HG02588 (cell line): Measurements from ENCODE around the gene MAML2.

Source experiments
- ATAC-seq: cut with Tn5 transposase; IDR thresholded peaks from one replicate; pipeline ENCODE4 v1.9.1; 2021; ENCODE audit warnings: mild to moderate bottlenecking, moderate library complexity; ENCODE audit not compliant: unreplicated experiment

The MAML2 gene

GRCh38 chr11:96054870-96055705, 287.9 kb downstream of the MAML2 start:
- no peak for ATAC-seq

- ATAC-seq = no peak
Observed at GRCh38 chr11:96052921-96053651, 289.9 kb downstream of the MAML2 start.

DNA sequence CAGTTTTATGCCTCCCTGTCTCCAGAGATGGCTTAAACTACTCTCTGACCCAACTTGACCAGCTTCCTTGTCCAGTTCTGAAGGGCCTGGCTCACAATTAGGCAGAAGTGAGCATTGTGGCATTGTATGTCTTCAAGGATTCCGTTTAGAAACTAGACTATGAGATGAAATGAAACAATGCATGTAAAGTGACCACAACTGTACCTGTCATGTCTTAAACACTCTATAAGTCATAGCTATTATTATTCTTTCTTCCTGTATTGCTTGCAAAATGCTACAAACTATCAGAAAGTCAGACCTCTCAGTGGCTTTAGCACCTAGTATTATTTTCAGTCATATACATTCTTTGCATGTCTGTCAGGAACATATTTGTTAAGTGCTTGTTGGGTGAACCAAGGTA, 291.2 kb downstream of the MAML2 start:
- peak; percentile 94 for ATAC-seq

DNA sequence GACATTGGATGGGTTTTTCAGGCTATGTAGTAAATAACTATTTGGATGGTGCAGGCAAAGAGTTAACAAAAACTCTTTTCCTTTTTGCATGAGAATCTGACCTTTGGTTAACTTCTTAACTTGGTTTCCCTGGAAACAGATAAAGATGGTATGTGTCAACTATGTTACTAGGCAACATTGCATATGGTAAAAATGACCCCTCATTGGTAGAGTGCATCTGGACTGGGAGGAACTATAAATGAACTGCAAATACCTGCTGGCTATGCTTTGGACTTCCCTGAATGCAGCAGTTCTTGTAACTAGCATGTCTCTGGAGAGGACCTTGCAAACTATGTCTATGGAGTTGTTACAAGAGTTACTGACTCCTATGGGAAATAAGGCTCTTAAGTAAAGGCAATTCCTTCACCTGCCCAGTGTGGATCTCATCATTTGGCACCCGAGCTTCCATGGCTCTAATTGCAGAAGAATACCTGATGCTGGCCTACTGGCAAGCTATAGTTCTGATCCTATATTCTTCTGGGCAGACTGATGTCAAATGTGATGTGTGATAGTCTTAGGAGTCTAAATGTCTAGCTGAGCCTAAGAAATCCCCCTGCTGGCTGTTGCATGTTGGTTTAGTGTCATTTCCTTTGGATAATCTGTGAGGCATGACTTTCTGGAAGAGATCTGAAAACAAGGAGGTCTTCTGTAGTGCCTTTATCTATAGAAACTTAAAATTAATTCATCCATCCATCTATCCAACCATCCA, 292.4 kb downstream of the MAML2 start:
- ATAC-seq = no peak

- ATAC-seq = no peak
Observed at GRCh38 chr11:96049426-96049825, 293.6 kb downstream of the MAML2 start.

DNA sequence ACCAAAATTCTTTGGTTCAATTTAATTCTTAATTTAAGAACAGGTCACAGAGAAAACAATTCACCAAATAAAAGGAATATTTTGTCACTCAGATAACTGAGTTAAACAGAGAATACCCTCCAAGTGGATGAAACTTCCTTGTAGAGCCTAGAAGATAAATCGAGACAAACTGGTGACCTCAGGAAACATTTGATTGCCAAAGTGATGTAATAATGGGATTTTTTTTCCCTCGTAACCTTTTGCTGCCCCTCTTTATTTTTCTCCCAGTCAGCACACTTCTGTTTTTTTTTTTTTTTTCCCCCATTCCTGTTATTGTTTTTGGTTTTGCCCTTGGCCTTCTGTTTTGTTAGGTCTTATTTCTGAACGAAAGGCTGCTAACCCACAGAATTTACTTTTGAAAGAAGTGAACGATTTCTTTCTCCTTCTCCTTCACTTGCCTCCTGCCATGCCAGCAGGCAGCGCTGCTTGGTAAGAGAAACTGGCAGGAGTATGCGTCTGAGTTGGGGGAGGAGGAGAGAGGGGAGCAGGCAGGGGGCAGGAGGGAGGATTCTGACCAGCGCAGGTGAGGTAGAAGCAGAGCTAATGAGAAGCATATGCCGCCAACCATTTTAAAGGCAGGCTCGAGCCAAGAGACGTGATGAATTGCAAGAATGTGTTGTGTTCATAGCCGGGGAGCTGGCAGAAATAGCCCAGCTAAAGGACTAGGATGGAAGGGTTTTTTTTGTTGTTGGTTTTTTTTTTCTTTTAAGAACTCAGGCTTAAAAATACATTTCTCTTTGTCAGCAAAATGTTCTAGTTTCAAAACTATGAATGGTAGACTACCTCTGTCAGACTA, 297.2 kb downstream of the MAML2 start:
- no peak for ATAC-seq

GRCh38 chr11:96044747-96045146, 298.2 kb downstream of the MAML2 start:
- ATAC-seq = no peak

- no peak for ATAC-seq
Observed at GRCh38 chr11:96044311-96044710, 298.7 kb downstream of the MAML2 start.

GRCh38 chr11:96043291-96043690, 299.7 kb downstream of the MAML2 start:
- no peak for ATAC-seq

GRCh38 chr11:96038046-96038445, 304.9 kb downstream of the MAML2 start:
- ATAC-seq = no peak

GRCh38 chr11:96037405-96037949, 305.5 kb downstream of the MAML2 start:
- ATAC-seq = no peak

DNA sequence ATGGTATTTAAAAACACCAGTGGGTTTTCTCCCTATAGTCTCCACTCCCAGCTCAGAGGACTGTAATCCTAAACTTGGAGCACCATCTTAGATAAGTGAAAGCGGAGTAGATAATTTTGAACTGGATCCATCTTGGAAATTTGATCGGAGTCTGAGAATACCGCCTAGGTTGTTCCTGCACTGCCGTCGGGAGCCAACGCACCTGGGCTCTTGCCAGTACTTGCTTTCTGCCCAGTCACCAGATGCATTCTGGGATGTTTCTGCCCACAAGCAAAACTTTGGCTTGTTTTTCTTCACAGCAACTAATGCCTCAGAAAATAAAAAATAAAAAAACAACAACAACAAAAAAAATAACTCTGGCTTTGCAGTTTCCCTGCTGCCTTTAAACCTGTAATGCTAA, 306.1 kb downstream of the MAML2 start:
- ATAC-seq = no peak

DNA sequence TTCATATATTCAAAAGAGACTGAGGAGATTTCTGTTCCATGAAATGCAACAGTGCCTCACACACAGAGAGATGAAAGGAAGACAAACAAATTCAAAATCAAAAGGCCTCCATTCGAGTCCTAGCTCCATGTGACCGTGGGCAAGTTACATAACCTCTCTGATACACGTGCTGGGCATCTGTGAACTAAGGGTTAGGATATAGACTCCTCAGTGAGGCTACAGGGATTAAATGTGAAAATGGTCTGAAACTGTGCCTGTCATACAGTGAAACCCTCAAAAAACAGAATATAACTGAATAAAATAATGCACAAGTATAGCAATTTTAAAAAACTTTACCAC, 307.3 kb downstream of the MAML2 start:
- no peak for ATAC-seq

DNA sequence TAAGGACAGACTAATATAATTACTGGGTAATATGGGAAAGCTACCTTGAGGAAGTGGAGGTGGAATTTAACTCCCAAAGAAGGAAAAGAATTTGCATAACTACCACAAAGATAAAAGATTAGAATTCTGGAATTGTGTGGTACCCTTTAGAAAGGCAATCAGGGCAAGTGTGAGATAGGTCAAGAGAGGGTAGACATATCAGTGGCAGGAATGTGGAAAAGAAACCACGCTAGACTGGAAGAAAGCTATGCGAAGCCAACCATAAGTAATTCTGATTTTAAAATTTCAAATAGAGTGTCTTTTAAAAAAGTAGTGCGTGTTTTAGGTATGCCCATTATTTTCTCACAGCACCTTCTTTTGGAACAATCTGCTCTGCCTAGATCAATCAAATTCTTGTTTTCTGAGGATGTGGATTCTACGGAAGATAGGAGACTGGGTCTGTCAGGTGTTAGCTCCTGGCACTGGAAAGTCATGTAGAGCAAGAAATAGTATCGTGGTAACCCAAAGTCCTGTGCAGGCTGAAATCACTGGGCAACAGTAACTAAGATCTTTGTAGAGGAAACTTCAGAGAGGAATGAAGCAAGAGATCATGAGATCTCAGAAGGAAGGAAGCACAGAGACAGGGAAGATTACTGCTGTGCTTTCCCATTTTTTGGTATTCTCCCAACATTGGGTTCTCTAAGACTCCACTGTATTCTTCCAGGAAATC, 307.8 kb downstream of the MAML2 start:
- no peak for ATAC-seq

- no peak for ATAC-seq
Observed at GRCh38 chr11:96033599-96033998, 309.4 kb downstream of the MAML2 start.

DNA sequence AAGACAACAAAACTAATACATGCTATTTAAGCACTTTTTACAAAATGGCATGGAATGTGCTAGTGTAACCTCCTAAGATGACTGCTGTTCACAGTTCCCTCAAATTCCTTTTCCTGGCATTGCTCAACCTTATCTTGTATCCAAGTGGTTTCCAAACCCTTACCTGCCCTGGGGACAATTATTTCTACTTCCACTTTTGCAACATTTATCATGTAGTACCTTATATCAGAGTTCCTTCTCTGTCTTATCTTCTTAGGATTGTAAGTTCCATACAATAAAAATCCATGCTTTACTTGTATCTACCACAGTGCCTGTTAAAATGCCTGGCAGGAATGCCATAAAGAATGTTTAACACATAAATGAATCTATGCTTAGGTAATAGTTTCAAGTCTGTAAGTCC, 309.9 kb downstream of the MAML2 start:
- ATAC-seq = no peak

DNA sequence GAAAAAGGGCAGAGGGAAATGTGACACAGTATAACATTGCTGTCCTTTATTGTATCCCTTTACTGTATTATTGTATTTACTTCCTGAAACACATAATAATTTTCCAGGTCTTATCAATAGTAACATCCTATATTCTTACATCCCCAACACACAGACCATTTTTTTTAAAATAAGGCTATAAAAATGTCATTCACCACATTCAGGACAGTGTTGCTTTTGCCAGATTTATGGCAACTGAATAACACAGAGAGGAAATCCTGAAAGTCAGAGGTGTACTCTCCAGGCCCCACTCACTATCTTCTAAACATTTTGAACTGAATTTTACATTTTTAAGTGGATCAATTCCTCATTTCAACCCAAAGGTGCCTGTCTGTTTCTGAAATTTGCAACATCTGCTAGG, 314.2 kb downstream of the MAML2 start:
- no peak for ATAC-seq

DNA sequence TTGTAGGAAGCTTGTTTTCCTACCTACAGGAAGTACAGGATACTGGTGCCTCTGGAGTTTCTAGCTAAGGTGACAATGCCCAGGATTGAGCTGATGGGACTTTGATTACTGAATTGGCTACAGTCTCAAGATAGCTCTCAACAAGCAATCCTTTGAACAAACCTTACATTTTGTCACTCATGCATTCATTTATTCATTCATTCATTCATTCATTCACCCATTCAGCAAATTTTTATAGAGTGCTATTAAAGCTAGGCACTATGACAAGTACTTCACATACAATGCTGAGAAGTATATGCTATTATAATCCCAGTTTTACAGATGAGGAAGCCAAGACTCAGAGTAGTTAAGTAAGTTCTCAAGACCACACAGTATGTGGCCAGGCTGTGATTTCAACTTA, 316.0 kb downstream of the MAML2 start:
- ATAC-seq = no peak

DNA sequence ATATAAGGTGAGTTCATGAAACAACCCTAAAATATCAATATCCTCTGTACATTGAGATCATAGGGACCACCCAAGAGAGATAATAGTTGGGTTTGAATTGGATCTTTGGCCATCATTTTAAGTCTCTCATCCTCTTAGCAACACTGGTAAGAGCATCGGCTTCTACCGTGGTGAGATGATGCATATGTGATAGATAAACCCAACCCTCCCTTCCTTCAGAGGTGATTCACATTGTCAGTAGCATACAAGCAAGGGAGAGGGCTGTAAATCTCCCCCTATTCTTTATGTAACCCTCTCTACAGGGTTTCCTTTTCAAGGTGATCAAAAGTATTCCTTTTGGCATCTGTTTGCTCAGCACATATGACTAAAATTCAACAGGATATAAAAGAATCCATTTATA, 316.7 kb downstream of the MAML2 start:
- no peak for ATAC-seq

DNA sequence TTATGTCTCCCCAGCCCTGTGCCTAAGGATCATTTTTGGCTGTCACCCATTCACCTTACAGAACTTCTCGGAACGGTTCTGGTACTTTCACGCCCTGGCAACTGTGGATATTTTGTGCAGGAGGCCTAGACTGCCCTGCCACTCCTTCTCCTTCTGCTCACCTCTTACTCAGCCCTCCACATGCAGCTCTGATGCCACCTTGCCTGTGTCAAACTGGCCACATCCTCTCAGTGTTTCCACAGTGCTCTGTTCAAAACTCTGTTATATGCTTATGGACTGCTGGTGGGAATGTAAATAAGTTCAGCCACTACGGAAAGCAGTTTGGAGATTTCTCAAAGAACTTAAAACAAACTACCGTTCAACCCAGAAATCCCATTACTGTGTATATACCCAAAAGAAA, 318.3 kb downstream of the MAML2 start:
- no peak for ATAC-seq
